HG02884 (cell line): ENCODE results near the gene RABAC1.
"Not testable (repeated sequence)": the region's sequence is repeated elsewhere in the genome, so short reads cannot be mapped to it uniquely, and the experiment has no call there.

Experiments used
- ATAC-seq: cut with Tn5 transposase; IDR thresholded peaks from one replicate; pipeline ENCODE4 v1.9.1; 2021; ENCODE audit warnings: mild to moderate bottlenecking, moderate library complexity; ENCODE audit not compliant: unreplicated experiment

RABAC1 gene

DNA sequence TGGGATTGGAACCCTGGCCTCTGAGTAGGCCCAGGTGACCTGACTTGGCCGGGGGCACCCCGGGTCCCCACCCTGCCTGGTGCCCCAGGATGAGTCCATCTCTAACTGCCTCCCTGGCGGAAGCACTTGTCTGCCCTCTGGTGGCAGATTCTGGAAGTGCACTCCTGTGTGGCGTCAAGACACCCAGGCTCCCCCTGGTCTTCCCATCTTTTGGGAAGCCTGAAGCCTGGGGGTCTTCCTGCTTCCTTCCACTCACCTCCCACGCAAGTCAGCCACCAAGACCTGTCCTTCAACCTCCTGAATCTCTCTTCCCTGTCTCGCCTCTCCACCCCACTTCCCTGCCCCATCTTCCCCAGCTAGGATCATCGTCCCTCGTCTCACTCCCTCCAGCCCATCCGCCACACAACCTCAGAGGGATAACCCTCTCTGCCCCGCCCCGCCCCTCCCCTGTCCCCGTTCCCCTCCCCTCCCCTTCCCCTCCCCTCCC is 7.4 kb downstream of the RABAC1 start:
- ATAC-seq: no peak

GRCh38 chr19:41947091-41947490 is 12.0 kb downstream of the RABAC1 start:
- ATAC-seq: no peak

DNA sequence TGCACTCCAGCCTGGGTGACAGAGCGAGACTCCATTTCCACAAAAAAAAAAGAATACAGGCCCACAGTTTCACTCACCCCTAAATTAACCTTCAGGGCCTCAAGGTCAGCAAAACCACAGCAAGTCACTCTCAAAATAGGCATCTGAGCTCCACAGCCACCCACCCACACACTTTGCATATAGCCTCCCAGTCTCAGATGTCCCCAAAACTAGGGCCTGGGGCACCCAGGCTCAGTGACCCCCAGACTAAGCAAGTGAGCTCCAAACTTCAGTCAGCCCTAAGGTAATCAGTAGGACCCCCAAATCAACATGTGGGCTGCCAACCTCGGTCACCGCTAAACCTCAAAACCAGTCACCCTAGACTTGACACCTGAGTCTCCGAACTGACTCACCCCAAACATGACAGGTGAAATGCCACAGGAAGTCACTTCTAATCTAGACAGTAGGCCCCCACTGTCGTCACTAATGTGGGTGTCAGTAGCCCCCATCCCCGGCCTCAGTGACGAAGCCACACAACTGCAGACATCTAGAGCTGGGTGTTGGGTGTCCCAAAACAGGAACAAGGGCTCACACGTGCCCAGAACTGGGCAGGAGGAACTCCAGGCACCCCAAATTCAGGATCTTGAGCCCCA is 13.9 kb downstream of the RABAC1 start:
- peak; percentile 68 for ATAC-seq

DNA sequence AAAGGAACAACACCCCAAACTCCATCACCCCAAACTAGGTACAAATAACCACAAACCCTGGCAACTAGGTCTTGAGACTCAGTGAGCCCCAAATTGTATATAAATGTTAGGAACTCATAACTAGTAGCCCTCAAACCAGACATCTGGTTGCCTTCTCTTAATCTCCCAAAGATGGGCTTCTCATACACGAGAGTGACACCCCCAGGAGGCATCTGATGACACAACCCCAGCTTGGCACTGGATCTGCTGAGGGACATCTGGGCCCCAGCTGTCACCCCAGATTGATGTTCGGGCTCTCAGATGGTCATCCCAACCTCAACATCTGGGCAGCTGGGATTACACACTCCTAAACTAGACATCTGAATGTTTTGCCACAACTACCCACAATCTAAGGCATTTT is 14.8 kb downstream of the RABAC1 start:
- ATAC-seq: no peak

GRCh38 chr19:41941410-41942202 is 17.5 kb downstream of the RABAC1 start:
- no peak for ATAC-seq

DNA sequence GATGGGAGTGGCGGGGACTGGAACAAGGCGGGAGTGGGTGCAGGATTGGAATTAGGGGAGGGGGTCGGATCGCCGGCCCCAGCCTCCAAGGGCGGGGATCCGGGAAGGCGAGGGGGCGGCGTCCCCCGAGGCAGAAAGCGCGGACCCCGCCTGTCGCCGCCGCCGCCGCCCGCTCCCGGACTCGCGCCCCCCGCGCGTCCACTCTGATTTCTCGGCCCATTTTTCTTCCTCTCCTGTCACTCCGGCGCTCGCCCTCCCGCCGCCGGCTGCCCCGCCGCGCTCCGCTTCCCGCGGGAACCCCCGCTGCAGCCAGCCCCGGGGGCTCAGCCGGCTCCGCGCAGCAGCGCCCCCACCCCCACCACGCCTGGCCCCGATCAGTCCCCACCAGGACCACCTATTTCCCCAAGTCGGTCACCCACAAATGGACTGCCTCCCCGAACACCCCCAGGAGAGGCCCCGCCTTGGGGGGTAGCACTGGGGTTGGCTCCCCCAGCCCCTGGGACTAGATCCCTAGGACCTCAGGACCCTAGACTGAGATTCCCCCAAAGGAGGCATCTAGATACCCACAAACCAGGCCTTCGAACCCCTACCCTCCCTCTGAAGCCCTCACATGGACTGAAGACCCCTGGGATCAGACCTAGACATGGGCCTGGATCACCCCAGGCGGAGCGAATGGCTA is 18.3 kb downstream of the RABAC1 start:
- ATAC-seq: no peak

DNA sequence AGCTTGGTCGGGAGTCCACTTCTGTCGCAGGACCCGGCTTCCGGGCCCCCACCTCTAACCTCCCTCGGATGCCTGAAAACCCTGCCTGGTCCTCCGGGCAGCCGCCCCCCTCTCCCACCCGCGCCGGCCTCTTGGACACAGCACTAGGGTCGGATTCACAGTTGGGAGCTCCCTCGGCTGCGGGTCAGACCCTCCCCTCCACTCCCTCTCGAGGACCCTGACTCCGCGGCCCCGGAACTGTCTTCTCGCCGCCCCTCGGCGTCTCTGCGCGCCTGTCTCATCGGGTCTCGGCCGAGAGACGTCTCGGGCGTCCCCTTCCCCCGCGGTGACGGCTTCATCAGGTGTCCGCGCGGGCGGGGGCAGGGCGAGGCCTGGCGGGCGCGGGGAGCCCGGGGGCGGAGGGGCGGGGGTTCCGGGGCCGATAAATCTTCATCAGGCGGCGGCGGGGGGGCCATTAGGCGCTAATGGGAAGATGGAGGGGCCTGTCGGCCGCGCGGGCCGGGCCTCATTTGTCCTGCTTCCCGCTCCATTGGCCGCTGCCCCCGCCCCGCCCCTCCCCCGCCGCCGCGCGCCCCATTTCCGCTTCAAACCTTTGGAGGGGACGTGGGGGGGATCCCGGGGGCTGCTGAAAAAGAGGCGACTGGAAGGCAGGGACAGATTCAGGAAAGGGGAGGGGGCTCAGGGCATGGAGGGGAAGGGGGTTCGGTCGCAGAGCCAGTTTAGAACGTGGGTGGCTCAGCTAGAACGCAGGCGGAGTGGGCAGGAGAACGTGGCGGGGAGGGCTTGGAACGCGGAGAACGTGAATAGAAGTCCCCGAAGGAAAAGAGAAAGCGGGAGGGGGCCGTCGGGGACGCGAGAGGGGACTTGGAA is 19.0 kb downstream of the RABAC1 start:
- no peak for ATAC-seq

DNA sequence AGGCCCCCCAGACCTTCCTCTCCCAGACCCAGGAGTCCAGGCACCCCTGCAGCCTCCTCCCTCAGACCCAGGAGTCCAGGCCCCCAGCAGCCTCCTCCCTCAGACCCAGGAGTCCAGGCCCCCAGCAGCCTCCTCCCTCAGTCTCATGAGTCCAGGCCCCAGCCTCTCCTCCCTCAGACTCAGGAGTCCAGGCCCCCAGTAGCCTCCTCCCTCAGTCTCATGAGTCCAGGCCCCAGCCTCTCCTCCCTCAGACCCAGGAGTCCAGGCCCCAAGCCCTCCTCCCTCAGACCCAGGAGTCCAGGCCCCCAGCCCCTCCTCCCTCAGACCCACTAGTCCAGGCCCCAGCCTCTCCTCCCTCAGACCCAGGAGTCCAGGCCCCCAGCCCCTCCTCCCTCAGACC is 19.9 kb downstream of the RABAC1 start:
- not testable (repeated sequence) for ATAC-seq

- no peak for ATAC-seq
Measured at GRCh38 chr19:41937525-41938468, 21.3 kb downstream of the RABAC1 start.

- ATAC-seq: no peak
Measured at GRCh38 chr19:41936961-41937360, 22.2 kb downstream of the RABAC1 start.

DNA sequence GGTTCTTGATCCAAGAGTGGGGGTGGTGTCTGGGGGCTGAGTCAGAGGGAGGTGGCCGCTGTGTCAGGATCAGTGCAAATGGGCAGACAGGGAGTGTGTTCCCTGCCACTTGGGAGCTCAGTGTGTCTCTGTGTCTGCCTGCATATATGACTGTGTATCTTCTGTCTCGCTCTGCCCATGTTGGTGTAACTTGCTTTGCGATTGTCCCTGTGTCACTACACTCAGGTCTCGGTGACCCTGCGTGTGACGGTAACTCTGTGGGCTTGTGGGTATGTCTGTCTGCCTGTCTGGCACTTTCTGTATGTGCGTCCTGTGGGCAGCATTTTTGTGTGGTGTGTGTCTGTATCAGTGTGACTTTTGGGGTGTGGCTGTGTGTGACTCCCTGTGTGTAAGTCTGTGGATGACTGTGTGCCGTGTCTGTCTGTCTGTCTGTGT is 22.7 kb downstream of the RABAC1 start:
- no peak for ATAC-seq

GRCh38 chr19:41935760-41936415 is 23.2 kb downstream of the RABAC1 start:
- ATAC-seq: no peak

- ATAC-seq: no peak
Measured at GRCh38 chr19:41934849-41935374, 24.2 kb downstream of the RABAC1 start.

- no peak for ATAC-seq
Measured at GRCh38 chr19:41933693-41934426, 25.3 kb downstream of the RABAC1 start.

DNA sequence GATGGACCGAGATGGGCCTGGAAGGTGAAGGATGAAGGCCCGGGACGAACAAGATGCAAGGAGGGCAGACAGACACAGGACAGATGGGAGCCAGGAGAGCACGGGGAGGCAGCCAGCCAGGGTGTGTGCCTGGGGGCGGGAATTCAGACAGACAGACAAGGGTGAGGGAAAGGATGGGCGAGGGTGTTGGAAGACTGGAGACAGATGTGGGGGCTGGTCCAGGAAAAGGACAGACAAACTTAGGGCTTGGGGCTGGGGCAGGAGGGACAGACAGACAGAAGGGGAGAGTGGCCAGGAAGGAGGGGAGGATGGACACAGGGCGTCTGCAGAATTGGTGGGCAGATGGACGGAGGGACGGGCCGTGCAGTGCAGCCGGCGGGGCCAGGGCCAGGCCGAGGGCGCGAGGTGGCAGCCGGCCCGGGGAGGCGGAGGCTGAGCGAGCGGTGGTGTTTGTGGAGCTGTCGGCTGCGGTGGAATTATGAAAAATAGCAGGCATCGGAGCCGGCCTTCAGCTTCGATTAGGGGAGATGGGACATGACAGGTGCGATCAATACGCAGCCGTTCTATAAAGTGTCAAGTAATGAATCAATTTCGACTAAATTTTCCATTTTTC is 26.3 kb downstream of the RABAC1 start:
- no peak for ATAC-seq

- no peak for ATAC-seq
Measured at GRCh38 chr19:41932259-41932719, 26.8 kb downstream of the RABAC1 start.

DNA sequence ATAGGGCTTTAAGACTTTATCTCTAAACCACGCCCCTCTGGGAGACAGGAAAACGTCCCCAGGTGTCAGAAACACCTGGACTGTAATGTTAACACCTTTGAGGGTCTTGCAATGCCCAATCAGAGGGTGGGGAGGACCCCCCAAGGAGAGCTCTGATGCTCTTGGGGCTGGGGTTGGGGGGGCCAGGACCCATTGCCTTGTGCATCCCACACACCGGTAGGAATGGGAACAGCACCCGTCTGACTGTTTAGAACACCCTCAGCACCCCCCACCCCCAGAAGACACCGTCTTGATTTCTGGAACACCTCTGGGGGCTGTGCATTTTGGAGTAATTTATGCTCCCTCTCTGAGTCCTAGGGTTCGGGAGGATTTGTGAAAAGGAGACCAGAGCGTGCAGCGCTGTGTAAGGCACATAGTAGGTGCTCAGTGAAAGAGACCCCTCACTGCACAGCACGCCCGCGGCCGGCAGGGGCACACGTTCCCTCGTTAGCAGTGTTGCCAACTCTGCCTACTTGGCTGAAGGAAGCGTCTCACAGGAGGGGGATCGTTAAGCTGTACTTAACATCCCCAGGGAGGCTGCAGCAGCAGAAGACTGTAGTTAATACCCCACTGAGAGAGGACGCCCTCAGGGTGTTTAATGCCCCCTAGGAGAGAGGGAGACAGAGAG is 28.1 kb downstream of the RABAC1 start:
- ATAC-seq: no peak
